Measurements from ENCODE around the gene TNFRSF14.

Gene TNFRSF14

GRCh38 chr1:2586154-2587070 is 30.2 kb downstream of the TNFRSF14 start, which contains the start of gene PRXL2B:
Gene PRXL2B (plus strand): TSS chr1:2586777. CDS start chr1:2586886, 109 bp downstream.
- Histone ChIP-seq H3K14ac (ENCODE audit: low read length) (peak within 1 kb of the TSS; percentile 99), H2BK12ac (ENCODE audit: low read length) (peak within 1 kb of the TSS; percentile 84), H3K23ac (ENCODE audit: low read depth, low read length, poor library complexity) (peak within 1 kb of the TSS; percentile 98), H3K79me1 (ENCODE audit: low read depth, low read length) (peaks cover 12% of the 10 kb centered on the region), H2AK5ac (ENCODE audit: low read depth, low read length) (peak within 1 kb of the TSS; percentile 99), H3K9ac (ENCODE audit: low read depth, low read length, poor library complexity) (peak within 1 kb of the TSS; percentile 99), H3K4me2 (ENCODE audit: insufficient read depth, low read length, poor library complexity, severe bottlenecking) (peak within 1 kb of the TSS; percentile 95), H3K4me1 (ENCODE audit: control insufficient read depth in 2 of 2, insufficient read depth in 1 of 2, low read depth in 1 of 2, low read length in 2 of 2) (peaks cover 7 to 8% of the 10 kb centered on the region in 2 donors), H3K4ac (ENCODE audit: low read length) (peak within 1 kb of the TSS; percentile 53), H2BK5ac (ENCODE audit: low read length) (peak within 1 kb of the TSS; percentile 96), H3K4me3 (ENCODE audit: low read length in 2 of 2) (peak within 1 kb of the TSS; percentile 88 to 94), H2AFZ (ENCODE audit: low read length) (peak within 1 kb of the TSS; percentile 96), H2BK120ac (ENCODE audit: low read depth, low read length) (peak within 1 kb of the TSS; percentile 94), H3K9me3 (replicated peaks in 1 of 2; ENCODE audit: control insufficient read depth in 2 of 2, insufficient read depth in 1 of 2, low read depth in 1 of 2, low read length in 2 of 2) (peaks cover 0 to 15% of the 10 kb centered on the region in 2 donors), H3K27me3 (ENCODE audit: control insufficient read depth in 3 of 3, insufficient read depth in 3 of 3, low read depth in 1 of 3, low read length in 3 of 3) (no peaks in the 10 kb centered on the region), H3K18ac (ENCODE audit: low read length) (peak within 1 kb of the TSS; percentile 97), H3K27ac (replicated peaks; ENCODE audit: low read length) (peak within 1 kb of the TSS; percentile 98), H2BK15ac (ENCODE audit: low read length) (peak within 1 kb of the TSS; percentile 89), H4K91ac (ENCODE audit: low read depth, low read length, poor library complexity) (no peak within 1 kb of the TSS), H4K8ac (ENCODE audit: low read depth, low read length) (peak within 1 kb of the TSS; percentile 48), H3K36me3 (replicated peaks in 1 of 2; ENCODE audit: control insufficient read depth in 2 of 2, insufficient read depth in 2 of 2, low read length in 2 of 2) (peaks cover 7 to 9% of the 10 kb centered on the region in 2 donors)
- no CpG with 5 or more reads among the region's 107 CpGs for WGBS, 2 donors (ENCODE audit: extremely low coverage in 2 of 2, insufficient read length in 2 of 2, insufficient replicate concordance in 1 of 2)
- DNase-seq (ENCODE audit: low spot score), result peak; percentile 97

GRCh38 chr1:2587071-2587859 is 31.1 kb downstream of the TNFRSF14 start:
- H2AFZ ChIP-seq (ENCODE audit: low read length), result peak overlapping the region; percentile 96
- H2BK120ac ChIP-seq (ENCODE audit: low read depth, low read length), result peak overlapping the region; percentile 94
- no peak overlapping the region for H4K91ac ChIP-seq (ENCODE audit: low read depth, low read length, poor library complexity)
- H3K4me2 ChIP-seq (ENCODE audit: insufficient read depth, low read length, poor library complexity, severe bottlenecking), result peak overlapping the region; percentile 95
- peak overlapping the region; percentile 90 for H3K18ac ChIP-seq (ENCODE audit: low read length)
- H2BK12ac ChIP-seq (ENCODE audit: low read length), result peak overlapping the region; percentile 84
- H3K4ac ChIP-seq (ENCODE audit: low read length), result no peak overlapping the region
- peaks cover 7 to 8% of the 10 kb centered on the region in 2 donors for H3K4me1 ChIP-seq (ENCODE audit: control insufficient read depth in 2 of 2, insufficient read depth in 1 of 2, low read depth in 1 of 2, low read length in 2 of 2)
- no peak overlapping the region for H3K27ac ChIP-seq (replicated peaks; ENCODE audit: low read length)
- no peaks in the 10 kb centered on the region for H3K27me3 ChIP-seq (ENCODE audit: control insufficient read depth in 3 of 3, insufficient read depth in 3 of 3, low read depth in 1 of 3, low read length in 3 of 3)
- peak overlapping the region; percentile 98 for H3K23ac ChIP-seq (ENCODE audit: low read depth, low read length, poor library complexity)
- peaks cover 0 to 20% of the 10 kb centered on the region in 2 donors for H3K9me3 ChIP-seq (replicated peaks in 1 of 2; ENCODE audit: control insufficient read depth in 2 of 2, insufficient read depth in 1 of 2, low read depth in 1 of 2, low read length in 2 of 2)
- no CpG with 5 or more reads among the region's 52 CpGs for WGBS, 2 donors (ENCODE audit: extremely low coverage in 2 of 2, insufficient read length in 2 of 2, insufficient replicate concordance in 1 of 2)
- peak overlapping the region; percentile 96 for H2BK5ac ChIP-seq (ENCODE audit: low read length)
- H3K79me1 ChIP-seq (ENCODE audit: low read depth, low read length), result peaks cover 12% of the 10 kb centered on the region
- H2BK15ac ChIP-seq (ENCODE audit: low read length), result peak overlapping the region; percentile 89
- H3K14ac ChIP-seq (ENCODE audit: low read length), result peak overlapping the region; percentile 99
- peak; percentile 38 for DNase-seq (ENCODE audit: low spot score)
- H2AK5ac ChIP-seq (ENCODE audit: low read depth, low read length), result peak overlapping the region; percentile 99
- H3K9ac ChIP-seq (ENCODE audit: low read depth, low read length, poor library complexity), result peak overlapping the region; percentile 99
- H3K36me3 ChIP-seq (replicated peaks in 1 of 2; ENCODE audit: control insufficient read depth in 2 of 2, insufficient read depth in 2 of 2, low read length in 2 of 2), result peaks cover 7 to 9% of the 10 kb centered on the region in 2 donors
- H4K8ac ChIP-seq (ENCODE audit: low read depth, low read length), result peak overlapping the region; percentile 48
- H3K4me3 ChIP-seq (ENCODE audit: low read length in 2 of 2), result peak overlapping the region; percentile 88 to 94

- Histone ChIP-seq H3K4me3 (ENCODE audit: low read length in 2 of 2) (peak overlapping the region; percentile 9 to 88), H3K4me2 (ENCODE audit: insufficient read depth, low read length, poor library complexity, severe bottlenecking) (peak overlapping the region; percentile 95), H2BK12ac (ENCODE audit: low read length) (peak overlapping the region; percentile 46), H2AFZ (ENCODE audit: low read length) (no peak overlapping the region), H2BK120ac (ENCODE audit: low read depth, low read length) (no peak overlapping the region), H2BK15ac (ENCODE audit: low read length) (peak overlapping the region; percentile 89), H3K4me1 (ENCODE audit: control insufficient read depth in 2 of 2, insufficient read depth in 1 of 2, low read depth in 1 of 2, low read length in 2 of 2) (peaks cover 7 to 8% of the 10 kb centered on the region in 2 donors), H3K9ac (ENCODE audit: low read depth, low read length, poor library complexity) (peak overlapping the region; percentile 30), H2BK5ac (ENCODE audit: low read length) (peak overlapping the region; percentile 96), H3K36me3 (replicated peaks in 1 of 2; ENCODE audit: control insufficient read depth in 2 of 2, insufficient read depth in 2 of 2, low read length in 2 of 2) (peaks cover 7 to 9% of the 10 kb centered on the region in 2 donors), H3K23ac (ENCODE audit: low read depth, low read length, poor library complexity) (peak overlapping the region; percentile 98), H3K4ac (ENCODE audit: low read length) (no peak overlapping the region), H3K27me3 (ENCODE audit: control insufficient read depth in 3 of 3, insufficient read depth in 3 of 3, low read depth in 1 of 3, low read length in 3 of 3) (no peaks in the 10 kb centered on the region), H3K79me1 (ENCODE audit: low read depth, low read length) (peaks cover 12% of the 10 kb centered on the region), H4K8ac (ENCODE audit: low read depth, low read length) (no peak overlapping the region), H4K91ac (ENCODE audit: low read depth, low read length, poor library complexity) (no peak overlapping the region), H3K27ac (replicated peaks; ENCODE audit: low read length) (no peak overlapping the region), H3K9me3 (replicated peaks in 1 of 2; ENCODE audit: control insufficient read depth in 2 of 2, insufficient read depth in 1 of 2, low read depth in 1 of 2, low read length in 2 of 2) (peaks cover 0 to 20% of the 10 kb centered on the region in 2 donors), H3K14ac (ENCODE audit: low read length) (no peak overlapping the region), H2AK5ac (ENCODE audit: low read depth, low read length) (peak overlapping the region; percentile 99), H3K18ac (ENCODE audit: low read length) (no peak overlapping the region)
- no peak for DNase-seq (ENCODE audit: low spot score)
- WGBS, 2 donors (ENCODE audit: extremely low coverage in 2 of 2, insufficient read length in 2 of 2, insufficient replicate concordance in 1 of 2), result no CpG with 5 or more reads among the region's 19 CpGs
These were observed 31.8 kb downstream of the TNFRSF14 start for GRCh38 chr1:2587860-2588571.

Data from neuronal stem cell (in vitro differentiated cells).